GM12873 (cell line): ENCODE results near the gene LGALS4.

ENCODE experiments used
- TF ChIP-seq, protein P1 (sequence below): IDR thresholded peaks from 2 replicates; pipeline ENCODE4 v1.5.1; 2012; ENCODE audit warnings: low read depth, mild to moderate bottlenecking, moderate library complexity, low read length, control low read depth; ENCODE audit not compliant: insufficient read depth; ENCODE audit errors: missing control alignments

The LGALS4 gene

DNA sequence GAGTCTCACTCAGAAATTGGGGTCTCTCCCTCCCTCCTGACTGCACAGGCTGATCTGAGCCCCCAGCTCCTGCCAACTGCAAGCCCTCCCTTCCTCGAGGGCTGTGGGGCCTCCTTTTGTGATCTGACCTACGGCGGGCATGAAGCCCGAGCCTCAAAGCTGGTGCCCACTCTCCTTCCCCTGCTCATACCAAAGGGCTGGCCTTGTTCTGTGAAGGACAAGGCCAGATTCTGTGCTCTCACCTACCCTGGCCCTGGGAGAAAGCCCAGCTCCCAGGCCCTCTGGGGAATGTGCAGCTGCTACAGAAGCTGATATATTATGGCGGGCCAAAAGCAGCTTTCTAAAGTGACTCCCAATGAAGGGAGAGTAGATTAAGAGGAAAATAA, 27.8 kb upstream of the LGALS4 start:
- TF ChIP-seq, protein P1, sequence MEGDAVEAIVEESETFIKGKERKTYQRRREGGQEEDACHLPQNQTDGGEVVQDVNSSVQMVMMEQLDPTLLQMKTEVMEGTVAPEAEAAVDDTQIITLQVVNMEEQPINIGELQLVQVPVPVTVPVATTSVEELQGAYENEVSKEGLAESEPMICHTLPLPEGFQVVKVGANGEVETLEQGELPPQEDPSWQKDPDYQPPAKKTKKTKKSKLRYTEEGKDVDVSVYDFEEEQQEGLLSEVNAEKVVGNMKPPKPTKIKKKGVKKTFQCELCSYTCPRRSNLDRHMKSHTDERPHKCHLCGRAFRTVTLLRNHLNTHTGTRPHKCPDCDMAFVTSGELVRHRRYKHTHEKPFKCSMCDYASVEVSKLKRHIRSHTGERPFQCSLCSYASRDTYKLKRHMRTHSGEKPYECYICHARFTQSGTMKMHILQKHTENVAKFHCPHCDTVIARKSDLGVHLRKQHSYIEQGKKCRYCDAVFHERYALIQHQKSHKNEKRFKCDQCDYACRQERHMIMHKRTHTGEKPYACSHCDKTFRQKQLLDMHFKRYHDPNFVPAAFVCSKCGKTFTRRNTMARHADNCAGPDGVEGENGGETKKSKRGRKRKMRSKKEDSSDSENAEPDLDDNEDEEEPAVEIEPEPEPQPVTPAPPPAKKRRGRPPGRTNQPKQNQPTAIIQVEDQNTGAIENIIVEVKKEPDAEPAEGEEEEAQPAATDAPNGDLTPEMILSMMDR = no peak

DNA sequence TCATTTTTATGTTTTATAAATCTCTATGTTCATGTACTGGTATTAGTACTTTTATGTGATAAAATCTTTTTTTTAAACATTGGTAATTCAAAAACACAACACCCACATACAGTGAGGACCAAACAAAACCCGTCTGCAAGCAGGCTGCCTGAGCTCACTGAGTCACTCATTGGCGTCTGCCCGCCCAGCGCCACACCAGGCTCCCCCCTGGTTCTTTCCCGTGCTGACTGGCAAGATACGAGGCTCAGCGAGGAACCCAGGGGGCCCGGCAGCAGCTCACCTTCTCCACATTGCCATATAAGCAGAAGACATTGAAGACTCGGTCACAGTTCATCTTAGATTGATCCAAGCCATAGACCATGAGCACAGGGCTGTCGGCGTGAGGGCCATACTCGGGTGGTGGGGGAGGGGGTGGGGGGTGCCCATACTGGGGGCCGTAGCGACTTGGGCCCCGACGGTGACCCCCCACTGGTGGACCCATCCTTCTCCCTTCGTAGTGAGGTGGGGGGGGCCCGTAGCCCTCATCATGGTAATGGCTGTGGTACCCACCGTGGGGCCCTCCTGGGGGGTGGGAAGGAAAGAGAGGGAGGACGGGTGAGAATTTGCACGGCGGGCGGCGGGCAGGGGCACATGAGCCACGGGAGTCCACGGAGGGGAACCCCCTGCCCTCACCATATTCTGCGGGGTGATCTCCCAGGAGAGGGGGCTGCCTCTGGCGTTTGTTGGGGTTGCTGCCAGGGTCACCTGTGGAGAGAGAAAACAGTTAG, 27.3 kb upstream of the LGALS4 start:
- TF ChIP-seq, protein P1 = no peak

DNA sequence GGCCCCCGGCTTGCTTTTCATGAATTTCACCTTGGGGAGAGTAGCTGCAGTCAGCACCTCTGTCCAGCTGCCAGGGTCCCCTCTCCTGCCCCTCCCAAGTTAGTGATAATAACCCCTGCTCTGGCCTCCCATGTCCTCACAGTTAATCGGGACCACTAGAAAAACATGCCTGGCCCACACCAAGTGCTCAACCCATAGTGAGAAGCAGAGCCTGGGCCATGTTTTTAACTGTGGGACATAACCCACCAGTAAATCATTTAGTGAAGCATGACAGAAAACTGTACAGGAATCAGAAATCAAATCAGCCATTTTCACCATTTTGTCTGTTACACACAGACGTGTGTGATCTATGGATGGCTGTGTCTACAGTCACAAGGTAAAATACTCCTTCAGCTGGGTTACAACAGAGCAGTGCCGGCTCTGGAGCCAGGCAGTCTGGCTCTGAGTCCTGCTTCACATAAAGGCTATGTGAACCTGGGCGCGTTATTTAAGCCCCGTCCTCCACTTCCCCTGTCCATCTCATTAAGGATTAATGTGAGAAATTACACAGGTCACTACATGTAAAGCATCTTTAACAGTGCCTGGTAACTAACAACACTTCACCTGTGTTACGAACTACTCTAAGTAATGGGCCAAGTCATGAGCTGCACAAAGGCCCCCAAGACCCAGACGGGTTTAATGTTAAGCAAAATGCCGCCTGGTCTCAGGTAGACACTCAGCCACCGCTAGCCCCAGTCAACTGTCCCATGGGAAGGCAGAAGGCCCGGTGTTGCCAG, 26.4 kb upstream of the LGALS4 start:
- TF ChIP-seq, protein P1 = no peak

DNA sequence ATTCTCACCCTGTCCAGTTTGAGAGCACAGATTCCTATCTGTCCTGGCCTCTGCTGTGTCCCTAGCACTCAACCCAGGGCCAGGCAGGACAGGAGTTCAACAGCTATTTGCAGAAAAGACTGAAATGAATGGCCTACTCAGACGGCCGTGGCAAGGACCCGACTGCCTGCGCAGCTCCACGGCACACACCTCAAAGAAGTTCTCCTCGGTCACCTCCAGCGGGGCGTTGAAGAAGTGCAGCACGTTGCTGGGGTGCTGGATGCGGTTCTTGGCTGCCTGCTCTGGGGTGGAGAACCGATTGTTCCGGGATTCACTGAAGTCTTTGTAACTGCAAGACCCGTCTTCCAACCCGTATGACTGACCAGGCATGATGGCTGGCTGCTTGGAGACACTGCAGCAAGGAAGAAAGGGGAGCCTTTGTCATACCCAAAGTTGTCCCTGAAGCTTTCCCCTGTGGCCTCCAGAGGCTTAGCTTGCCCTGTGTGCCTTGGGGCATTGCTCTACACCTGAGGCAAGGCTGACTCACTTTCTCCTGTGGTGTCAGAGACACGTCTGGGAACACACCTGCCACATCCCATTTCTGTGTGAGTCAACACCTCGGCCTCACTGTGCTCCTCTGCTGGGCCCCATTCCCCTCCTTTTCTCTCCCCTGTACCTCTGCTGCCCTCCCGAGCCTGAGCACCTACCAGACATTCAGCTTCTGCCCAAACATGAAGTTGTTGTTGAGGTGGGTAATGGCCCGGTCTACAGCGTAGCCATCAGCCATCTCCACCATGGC, 25.7 kb upstream of the LGALS4 start:
- TF ChIP-seq, protein P1 = no peak

DNA sequence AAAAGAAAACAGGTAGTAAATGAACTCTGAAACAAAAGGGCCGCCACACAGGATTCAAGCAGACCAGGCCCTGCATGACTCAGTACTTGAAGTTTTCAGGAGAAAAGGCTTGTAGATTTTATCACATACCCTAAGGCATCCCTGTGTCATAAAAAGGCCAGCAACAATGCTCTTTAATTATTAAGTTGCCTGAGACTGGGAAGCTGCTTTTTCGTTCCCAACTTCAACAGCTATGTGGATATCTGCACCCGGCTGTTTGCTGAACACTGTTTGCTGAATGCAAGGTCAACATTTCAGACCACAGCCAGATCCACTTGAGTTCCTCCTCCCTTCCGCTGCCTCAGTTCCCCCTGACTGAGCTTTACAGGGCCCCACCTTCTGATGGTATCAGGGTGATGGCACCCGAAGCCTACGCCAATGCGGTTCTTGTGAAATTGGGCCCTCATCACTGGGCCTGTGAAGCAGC, 24.9 kb upstream of the LGALS4 start:
- TF ChIP-seq, protein P1 = no peak

DNA sequence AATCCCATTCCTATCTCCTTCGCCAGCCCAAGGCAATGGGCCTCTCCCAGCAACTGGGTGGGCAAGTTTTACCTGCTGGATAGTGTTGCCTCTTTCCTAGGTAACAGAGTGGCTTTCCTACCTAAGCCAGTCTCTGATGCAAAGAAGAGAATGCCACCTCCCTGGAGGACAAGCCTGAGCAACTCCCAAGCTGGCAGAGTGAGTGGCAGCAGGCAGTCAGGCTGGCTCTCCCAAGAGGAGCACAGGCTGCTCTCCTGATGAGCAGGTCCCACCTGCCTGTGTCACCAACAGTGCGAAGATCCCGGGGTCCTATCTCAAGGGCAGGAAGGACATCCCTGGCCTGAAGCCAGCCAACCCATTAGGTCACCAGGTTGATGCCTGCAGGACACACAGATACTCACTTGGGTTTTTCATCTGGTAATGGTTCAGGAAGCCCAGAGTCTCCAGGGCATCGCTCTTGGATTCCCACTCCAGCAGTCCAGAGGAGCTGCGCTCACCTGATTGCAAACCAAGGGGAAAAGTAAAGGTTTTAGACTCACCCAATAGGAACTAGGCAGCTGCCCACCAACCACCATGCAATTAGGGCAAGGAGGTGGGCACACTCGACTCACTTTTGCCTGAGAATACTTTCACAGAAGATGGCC, 24.4 kb upstream of the LGALS4 start:
- TF ChIP-seq, protein P1 = no peak
